NCI-H524 (cell line): ENCODE measurements around the gene TMEM94.
"Not testable (repeated sequence)": the region's sequence is repeated elsewhere in the genome, so short reads cannot be mapped to it uniquely, and the experiment has no call there.

ENCODE experiments used
- DNase-seq, 2 experiments: peaks; one replicate each; lab custom pipeline; 2025; lab: John Stamatoyannopoulos, UW

The TMEM94 gene

GRCh38 chr17:75456417-75457046 lies at the start of gene TMEM94:
TSS of gene TMEM94 (plus strand) at chr17:75456635. CDS start at chr17:75471906, 15,271 bp downstream.
- peak; percentile 100 for DNase-seq

DNA sequence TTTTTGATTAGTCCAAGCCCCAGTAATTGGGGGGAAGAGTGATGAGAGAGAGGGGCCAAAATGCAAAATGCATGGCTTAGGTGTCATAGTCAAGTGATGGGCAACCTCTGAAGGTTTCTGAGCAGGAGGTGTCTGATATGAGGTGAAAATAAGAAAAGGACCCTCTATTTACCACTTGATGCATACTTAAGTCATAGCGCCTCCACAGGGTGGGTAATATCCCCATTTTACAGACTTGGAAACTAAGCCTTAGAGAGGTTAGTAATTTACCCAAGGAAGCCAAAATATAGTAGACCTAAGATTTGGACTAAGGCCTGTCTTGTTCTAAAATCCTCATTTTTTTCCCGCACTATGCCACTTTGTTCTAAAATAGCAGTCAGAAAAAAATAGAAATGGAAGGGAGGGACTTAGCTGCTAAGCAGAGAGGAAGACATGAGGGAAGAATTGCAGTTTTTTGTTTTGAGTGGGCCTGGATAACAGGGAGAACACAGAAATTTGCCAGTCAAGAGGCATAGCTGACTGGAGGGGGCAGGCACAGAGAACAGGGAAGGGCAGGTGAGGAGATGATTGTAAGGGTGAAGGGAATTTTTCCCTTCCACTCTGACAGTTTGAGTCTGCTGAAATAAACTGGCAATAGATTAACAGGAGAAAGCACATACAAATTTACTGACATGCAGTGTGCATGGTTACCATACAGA lies 48.6 kb upstream of the TMEM94 start:
- DNase-seq, result no peak

- DNase-seq, result no peak
Measured at GRCh38 chr17:75410141-75410540, 46.3 kb upstream of the TMEM94 start.

- no peak for DNase-seq
Measured at GRCh38 chr17:75411328-75412067, 44.9 kb upstream of the TMEM94 start.

- peak; percentile 88 to 93 for DNase-seq
Measured at GRCh38 chr17:75412455-75413317, 43.7 kb upstream of the TMEM94 start.

- no peak for DNase-seq
Measured at GRCh38 chr17:75414488-75414887, 41.9 kb upstream of the TMEM94 start.

DNA sequence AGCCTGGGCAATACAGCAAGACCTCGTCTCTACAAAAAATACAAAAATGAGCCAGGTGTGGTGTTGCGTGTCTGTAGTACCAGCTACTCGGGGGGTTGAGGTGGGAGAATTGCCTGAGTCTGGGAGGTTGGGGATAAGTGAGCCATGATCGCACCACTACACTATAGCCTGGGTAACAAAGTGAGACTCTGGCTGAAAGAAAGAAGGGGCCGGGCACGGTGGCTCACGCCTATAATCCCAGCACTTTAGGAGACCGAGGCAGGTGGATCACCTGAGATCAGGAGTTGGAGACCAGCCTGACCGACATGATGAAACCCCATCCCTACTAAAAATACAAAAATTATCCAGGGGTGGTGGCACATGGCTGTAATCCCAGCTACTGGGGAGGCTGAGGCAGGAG lies 40.4 kb upstream of the TMEM94 start:
- DNase-seq, result no peak

DNA sequence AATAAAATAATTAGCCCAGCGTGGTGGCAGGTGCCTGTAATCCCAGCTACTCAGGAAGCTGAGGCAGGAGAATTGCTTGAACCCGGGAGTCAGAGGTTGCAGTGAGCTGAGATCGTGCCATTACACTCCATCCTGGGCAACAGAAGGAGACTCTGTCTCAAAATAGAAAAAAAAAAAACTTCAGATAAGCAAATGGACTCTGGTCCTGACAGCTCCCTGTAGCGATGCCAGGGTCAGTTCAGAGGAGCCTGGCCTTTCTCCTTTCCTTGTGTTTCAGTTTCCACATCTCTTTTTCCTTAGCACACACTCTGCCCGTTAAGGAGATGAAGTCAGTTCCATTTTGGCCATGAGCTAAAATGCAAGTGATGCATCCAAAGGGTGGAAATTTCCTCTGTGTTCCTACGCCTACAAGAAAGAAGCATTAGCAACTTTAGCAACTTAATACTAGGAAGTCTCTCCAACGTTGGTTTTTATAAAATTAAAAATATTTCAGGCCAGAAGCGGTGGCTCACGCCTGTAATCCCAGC lies 39.3 kb upstream of the TMEM94 start:
- DNase-seq, result no peak

- DNase-seq, result no peak
Measured at GRCh38 chr17:75418531-75418930, 37.9 kb upstream of the TMEM94 start.

- no peak for DNase-seq
Measured at GRCh38 chr17:75428543-75429469, 27.6 kb upstream of the TMEM94 start.

- DNase-seq, result no peak
Measured at GRCh38 chr17:75430159-75430974, 26.1 kb upstream of the TMEM94 start.

GRCh38 chr17:75433218-75433783 lies 23.1 kb upstream of the TMEM94 start:
- no peak for DNase-seq

DNA sequence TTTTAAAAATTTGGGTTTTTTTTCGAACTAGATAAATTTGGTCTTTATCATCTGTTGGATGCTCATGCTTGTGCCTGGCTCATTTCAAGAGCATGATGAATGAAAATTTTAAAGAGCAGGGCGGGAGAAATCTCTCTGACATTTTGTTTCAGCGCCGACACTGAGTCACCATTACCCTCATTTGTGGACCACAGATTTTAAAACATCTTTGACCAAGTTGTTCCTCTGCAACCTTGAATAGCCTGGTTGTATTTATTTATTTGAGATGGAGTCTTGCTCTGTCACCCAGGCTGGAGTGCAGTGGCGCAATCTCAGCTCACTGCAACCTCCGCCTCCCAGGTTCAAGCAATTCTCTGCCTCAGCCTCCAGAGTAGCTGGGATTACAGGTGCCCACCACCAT lies 22.0 kb upstream of the TMEM94 start:
- DNase-seq, result not testable (repeated sequence)

- not testable (repeated sequence) for DNase-seq
Measured at GRCh38 chr17:75437404-75437803, 19.0 kb upstream of the TMEM94 start.

DNA sequence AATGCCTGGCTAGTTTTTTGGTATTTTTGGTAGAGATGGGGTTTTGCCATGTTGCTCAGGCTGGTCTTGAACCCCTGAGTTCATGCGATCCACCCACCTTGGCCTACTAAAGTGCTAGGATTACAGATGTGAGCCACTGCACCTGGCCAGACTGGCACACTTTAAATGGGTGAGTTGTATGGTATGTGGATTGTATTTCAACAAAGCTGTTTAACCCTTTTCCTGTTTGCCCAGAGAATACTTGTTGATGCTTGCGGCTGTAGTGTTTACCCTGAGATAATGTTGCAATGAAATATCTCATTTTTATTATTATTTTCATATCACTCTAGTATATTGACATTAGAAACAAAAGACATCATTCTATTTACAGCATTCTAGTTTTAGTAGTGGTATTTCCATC lies 17.1 kb upstream of the TMEM94 start:
- DNase-seq, result no peak

DNA sequence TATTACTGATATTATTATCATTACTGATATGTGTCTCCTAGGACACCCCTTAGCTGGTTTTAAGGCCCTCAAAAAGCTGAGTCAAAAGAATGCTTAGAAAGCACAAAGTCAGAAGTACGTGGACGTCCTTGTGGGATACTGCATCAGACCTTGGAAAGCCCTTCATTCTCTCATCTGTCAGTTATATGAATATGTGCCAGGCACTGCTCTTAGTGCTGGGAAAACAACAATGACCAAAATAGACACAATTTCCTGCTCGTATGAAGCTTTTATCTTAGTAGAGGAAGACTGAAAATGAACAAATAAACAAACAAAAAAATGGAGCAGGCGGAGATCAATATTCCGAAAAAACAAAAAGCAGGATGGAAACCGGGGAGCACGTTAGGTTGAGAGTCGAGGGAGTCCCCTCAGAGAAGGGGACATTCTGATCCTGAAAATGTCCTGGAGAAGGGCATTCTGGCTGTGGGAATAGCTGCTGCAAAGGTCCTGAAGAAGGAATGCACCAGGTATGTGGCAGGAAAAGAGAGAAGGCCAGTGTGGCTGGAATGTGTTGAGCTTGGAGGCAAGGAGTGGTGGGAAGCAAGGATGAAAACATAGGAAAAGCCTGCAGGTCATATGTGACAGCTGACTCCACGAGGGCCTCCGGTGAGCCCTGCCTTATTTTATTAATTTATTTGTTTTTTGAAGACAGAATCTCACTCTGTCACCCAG lies 15.5 kb upstream of the TMEM94 start:
- DNase-seq, result no peak

DNA sequence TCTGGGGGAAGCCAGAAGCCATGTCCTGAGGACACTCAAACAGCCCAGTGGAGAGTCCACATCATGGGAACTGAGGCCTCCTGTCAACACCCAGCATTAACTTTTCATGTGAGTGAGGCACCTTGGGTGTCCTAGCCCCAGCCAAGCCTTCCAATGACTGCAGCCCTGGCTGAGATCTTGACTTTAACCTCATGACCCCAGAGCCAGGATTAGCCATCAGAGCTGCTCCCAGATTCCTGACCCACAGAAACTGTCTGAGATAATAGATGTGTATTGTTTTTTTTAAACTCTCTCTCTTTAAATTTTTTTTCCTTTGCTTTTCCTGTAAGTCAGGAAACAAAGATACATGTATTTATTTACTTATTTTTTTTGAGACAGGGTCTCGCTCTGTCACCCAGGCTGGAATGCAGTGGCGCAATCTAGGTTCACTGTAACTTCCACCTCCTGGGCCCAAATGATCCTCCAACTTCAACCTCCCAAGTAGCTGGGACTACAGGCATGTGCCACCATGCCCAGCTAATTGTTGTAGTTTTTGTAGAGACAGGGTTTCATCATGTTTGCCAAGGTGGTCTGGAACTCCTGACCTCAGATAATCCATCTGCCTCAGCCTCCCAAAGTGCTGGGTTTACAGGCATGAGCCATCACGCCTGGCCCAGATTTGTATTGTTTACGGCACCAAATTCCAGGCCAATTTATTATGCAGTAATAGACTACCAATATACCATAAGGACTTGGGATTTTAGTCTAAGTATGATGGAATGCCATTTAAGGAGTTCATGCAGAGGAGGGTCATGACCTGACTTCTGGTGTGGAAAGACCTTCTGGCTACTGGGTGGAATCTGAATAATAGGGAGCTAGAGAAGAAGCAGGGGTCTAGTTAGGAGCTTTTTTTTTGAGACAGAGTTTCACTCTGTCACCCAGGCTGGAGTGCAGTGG lies 14.0 kb upstream of the TMEM94 start:
- DNase-seq, result no peak

DNA sequence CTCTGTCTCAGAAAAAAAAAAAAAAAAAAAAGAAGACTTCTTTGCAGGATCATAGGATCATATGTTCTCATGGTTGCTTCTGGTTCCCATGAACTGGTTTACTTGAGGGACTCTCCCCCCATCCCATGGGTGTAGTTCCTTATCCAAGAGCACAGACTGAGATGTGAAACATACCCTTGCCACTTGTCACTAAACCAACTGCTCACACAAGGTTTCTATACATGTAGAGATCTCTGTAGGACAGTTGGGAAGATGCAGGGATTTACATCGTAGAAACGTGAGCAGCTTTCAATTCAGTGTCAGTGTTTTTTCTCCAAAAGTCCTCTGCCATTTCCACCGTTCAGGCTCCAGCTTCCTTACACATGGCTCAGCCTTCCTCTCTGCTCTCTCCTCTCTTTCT lies 11.1 kb upstream of the TMEM94 start:
- DNase-seq, result no peak
